H9 (cell line): ENCODE measurements around the gene STARD3. TPM values are rescaled to one million over a fixed set of nuclear protein-coding genes. Genes with fewer than 3 reads are reported as not detected.

Experiments
- DNase-seq: peaks from one replicate; pipeline ENCODE4 v3.0.0-alpha.2; 2017
- H2AFZ ChIP-seq: one replicate; pipeline ENCODE4 v1.6.1; 2013; ENCODE audit warnings: mild to moderate bottlenecking, low read length, control low read depth, moderate library complexity
- H2AK5ac ChIP-seq: 2 replicates; pipeline ENCODE4 v1.6.1; 2013; ENCODE audit warnings: low read length, control low read depth, mixed read lengths; ENCODE audit not compliant: insufficient read length
- H2BK120ac ChIP-seq: one replicate; pipeline ENCODE4 v1.6.1; 2013; ENCODE audit warnings: low read depth, mild to moderate bottlenecking, low read length, control low read depth, inconsistent platforms; ENCODE audit not compliant: poor library complexity, severe bottlenecking
- H2BK12ac ChIP-seq: 2 replicates; pipeline ENCODE4 v1.6.1; 2013; ENCODE audit warnings: low read length, control low read depth, mixed read lengths, low read depth; ENCODE audit not compliant: insufficient read length
- H2BK15ac ChIP-seq: 2 replicates; pipeline ENCODE4 v1.6.1; 2013; ENCODE audit warnings: low read depth, low read length, control low read depth
- H2BK20ac ChIP-seq: one replicate; pipeline ENCODE4 v1.6.1; 2013; ENCODE audit warnings: low read depth, mild to moderate bottlenecking, low read length, control low read depth, inconsistent platforms; ENCODE audit not compliant: poor library complexity, severe bottlenecking
- H2BK5ac ChIP-seq: 2 replicates; pipeline ENCODE4 v1.6.1; 2013; ENCODE audit warnings: low read length, control low read depth, mixed read lengths; ENCODE audit not compliant: insufficient read length
- H3K14ac ChIP-seq: 2 replicates; pipeline ENCODE4 v1.6.1; 2013; ENCODE audit warnings: low read length, control low read depth; ENCODE audit not compliant: insufficient read depth
- H3K18ac ChIP-seq: 2 replicates; pipeline ENCODE4 v1.6.1; 2013; ENCODE audit warnings: low read depth, mild to moderate bottlenecking, mixed read lengths, low read length, control low read depth; ENCODE audit not compliant: insufficient read length
- H3K23ac ChIP-seq: 2 replicates; pipeline ENCODE4 v1.6.1; 2013; ENCODE audit warnings: low read length, control low read depth, mixed read lengths, low read depth; ENCODE audit not compliant: insufficient read length
- H3K23me2 ChIP-seq: 2 replicates; pipeline ENCODE4 v1.6.1; 2013; ENCODE audit warnings: low read depth, mild to moderate bottlenecking, mixed read lengths, low read length, control low read depth; ENCODE audit not compliant: insufficient read length, poor library complexity, severe bottlenecking
- H3K27ac ChIP-seq: 2 replicates; pipeline ENCODE4 v1.5.1; 2013; ENCODE audit warnings: low read length, control low read depth, mixed read lengths, low read depth; ENCODE audit not compliant: insufficient read length
- H3K27me3 ChIP-seq: 2 replicates; pipeline ENCODE4 v1.6.1; 2013; ENCODE audit warnings: low read length, control low read depth, inconsistent platforms; ENCODE audit not compliant: insufficient read depth
- H3K4ac ChIP-seq: 2 replicates; pipeline ENCODE4 v1.6.1; 2013; ENCODE audit warnings: low read depth, mild to moderate bottlenecking, control low read depth, inconsistent platforms, low read length, moderate library complexity
- H3K4me1 ChIP-seq: 2 replicates; pipeline ENCODE4 v1.6.1; 2013; ENCODE audit warnings: low read length, control low read depth, inconsistent platforms; ENCODE audit not compliant: insufficient read depth
- H3K4me2 ChIP-seq: 2 replicates; pipeline ENCODE4 v1.6.1; 2013; ENCODE audit warnings: low read length, control low read depth, mixed read lengths; ENCODE audit not compliant: insufficient read length, insufficient read depth
- H3K56ac ChIP-seq: 2 replicates; pipeline ENCODE4 v1.6.1; 2013; ENCODE audit warnings: low read depth, mild to moderate bottlenecking, mixed read lengths, low read length, control low read depth; ENCODE audit not compliant: insufficient read length
- H3K79me1 ChIP-seq: 2 replicates; pipeline ENCODE4 v1.6.1; 2013; ENCODE audit warnings: low read depth, mild to moderate bottlenecking, moderate library complexity, low read length, control low read depth, inconsistent platforms; ENCODE audit not compliant: insufficient read depth, poor library complexity, severe bottlenecking
- H3K79me2 ChIP-seq: 2 replicates; pipeline ENCODE4 v1.6.1; 2013; ENCODE audit warnings: low read length, control low read depth, inconsistent platforms; ENCODE audit not compliant: insufficient read depth
- H3K9ac ChIP-seq: 2 replicates; pipeline ENCODE4 v1.6.1; 2013; ENCODE audit warnings: low read length, control low read depth, mixed read lengths; ENCODE audit not compliant: insufficient read length; ENCODE audit errors: extremely low read depth
- H3K9me3 ChIP-seq: one replicate; pipeline ENCODE4 v1.6.1; 2013; ENCODE audit warnings: low read depth, low read length, inconsistent platforms; ENCODE audit not compliant: control insufficient read depth
- H3T11ph ChIP-seq: one replicate; pipeline ENCODE4 v1.6.1; 2013; ENCODE audit warnings: mild to moderate bottlenecking, low read length, control low read depth, inconsistent platforms
- H4K20me1 ChIP-seq: one replicate; pipeline ENCODE4 v1.6.1; 2013; ENCODE audit not compliant: control insufficient read depth, insufficient read length, insufficient read depth
- H4K5ac ChIP-seq: 2 replicates; pipeline ENCODE4 v1.6.1; 2013; ENCODE audit warnings: low read depth, mild to moderate bottlenecking, mixed read lengths, low read length, control low read depth; ENCODE audit not compliant: insufficient read length
- H4K8ac ChIP-seq: replicated peaks from 2 replicates; pipeline ENCODE4 v1.6.1; 2013; ENCODE audit warnings: low read length, control low read depth, mixed read lengths, low read depth; ENCODE audit not compliant: insufficient read length
- H4K91ac ChIP-seq: 2 replicates; pipeline ENCODE4 v1.6.1; 2013; ENCODE audit warnings: low read depth, mild to moderate bottlenecking, moderate library complexity, mixed read lengths, low read length, control low read depth; ENCODE audit not compliant: insufficient read length
- H3K27ac Mint-ChIP-seq, 3 experiments: 2 replicates in 2 of 3; 3 replicates in 1 of 3; pipeline ENCODE4 v1.8.0; 2020 to 2021; ENCODE audit warnings: mixed read lengths in 3 of 3, mild to moderate bottlenecking in 1 of 3, moderate library complexity in 1 of 3
- H3K27me3 Mint-ChIP-seq: 2 replicates; pipeline ENCODE4 v1.8.0; 2021; ENCODE audit warnings: low read depth, mild to moderate bottlenecking, moderate library complexity, mixed read lengths
- H3K36me3 Mint-ChIP-seq, 3 experiments: 2 replicates in 2 of 3; 3 replicates in 1 of 3; pipeline ENCODE4 v1.8.0; 2020 to 2021; ENCODE audit warnings: low read depth in 3 of 3, mixed read lengths in 3 of 3; ENCODE audit not compliant: insufficient read depth in 1 of 3
- H3K4me1 Mint-ChIP-seq, 2 experiments: 2 replicates each; pipeline ENCODE4 v1.8.0; 2020; ENCODE audit warnings: mixed read lengths in 2 of 2
- H3K4me3 Mint-ChIP-seq, 2 experiments: 2 replicates in 1 of 2; 3 replicates in 1 of 2; pipeline ENCODE4 v1.8.0; 2020 to 2021; ENCODE audit warnings: mild to moderate bottlenecking in 2 of 2, mixed read lengths in 2 of 2, moderate library complexity in 1 of 2
- H3K9me3 Mint-ChIP-seq, 2 experiments: 2 replicates in 1 of 2; 3 replicates in 1 of 2; pipeline ENCODE4 v1.8.0; 2020; ENCODE audit warnings: mild to moderate bottlenecking in 2 of 2, mixed read lengths in 2 of 2, moderate library complexity in 1 of 2
- CTCF ChIP-seq: fragments of 200-600 bp; sonication (generic); conservative IDR thresholded peaks from 3 replicates; pipeline ENCODE4 v1.8.0; 2021; ENCODE audit warnings: antibody characterized with exemption, mild to moderate bottlenecking
- WGBS: extraction: QIAGEN DNeasy Blood & Tissue Kit; methylation state at CpG from one replicate; pipeline ENCODE4 v1.1.7; 2013; ENCODE audit warnings: missing lambda C conversion rate, low lambda C conversion rate, mixed read lengths; ENCODE audit not compliant: insufficient read length; ENCODE audit errors: extremely low coverage; 5-methylcytosine and 5-hydroxymethylcytosine counted together
- total RNA-seq: library from RNA; stranded (reverse); gene quantifications from 2 replicates; pipeline ENCODE4 v1.2.1, GENCODE V29; 2021

The STARD3 gene
- total RNA-seq, 1 experiment from 2014 or later: 51.3 TPM

- Histone ChIP-seq H3K4ac (no peak overlapping the region), H3K79me2 (no peaks in the 10 kb centered on the region), H4K8ac (no peak overlapping the region), H4K91ac (no peak overlapping the region), H3K56ac (no peak overlapping the region), H3T11ph (no peak overlapping the region), H2BK12ac (no peak overlapping the region), H3K4me2 (peak overlapping the region; percentile 2), H4K5ac (no peak overlapping the region), H2AFZ (no peak overlapping the region), H3K18ac (no peak overlapping the region), H3K79me1 (no peaks in the 10 kb centered on the region), H2AK5ac (no peak overlapping the region), H2BK5ac (no peak overlapping the region), H4K20me1 (peaks cover 2% of the 10 kb centered on the region), H3K23ac (no peak overlapping the region), H3K27ac (no peak overlapping the region), H2BK120ac (no peak overlapping the region), H2BK15ac (no peak overlapping the region), H3K27me3 (peaks cover 73% of the 10 kb centered on the region), H3K4me1 (peaks cover 8% of the 10 kb centered on the region; the same call in 1 of the 2 replicates), H3K14ac (no peak overlapping the region), H2BK20ac (no peak overlapping the region), H3K9ac (no peak overlapping the region), H3K9me3 (no peaks in the 10 kb centered on the region), H3K23me2 (peaks cover 3% of the 10 kb centered on the region)
- Mint-ChIP-seq H3K36me3 (no peaks in the 10 kb centered on the region), H3K27ac (peak overlapping the region in 1 of 3 experiments; percentile 65; a peak in 1 of 7 replicates), H3K27me3 (peaks cover 100% of the 10 kb centered on the region), H3K9me3 (peaks cover 0 to 4% of the 10 kb centered on the region in 2 experiments; a peak in 2 of 5 replicates), H3K4me1 (peaks cover 21 to 61% of the 10 kb centered on the region in 2 experiments), H3K4me3 (peak overlapping the region in 1 of 2 experiments; percentile 74; a peak in 3 of 5 replicates)
- no peak for TF ChIP-seq CTCF
- no CpG with 5 or more reads among the region's 11 CpGs for WGBS
- no peak for DNase-seq
These were observed 40.9 kb upstream of the STARD3 start for GRCh38 chr17:39595928-39596510.
